GM06990 (cell line): ENCODE data around the gene PCCA.

Source experiments
- DNase-seq: peaks from one replicate; pipeline ENCODE4 v3.0.0-alpha.2; 2011; ENCODE audit not compliant: insufficient read length; ENCODE audit errors: extremely low read depth
- H3K27me3 ChIP-seq: replicated peaks from 2 replicates; pipeline ENCODE4 v1.6.0; 2011; ENCODE audit warnings: low read length; ENCODE audit not compliant: control insufficient read depth, insufficient read depth
- H3K36me3 ChIP-seq: 2 replicates; pipeline ENCODE4 v1.5.1; 2011; ENCODE audit warnings: low read length; ENCODE audit not compliant: control insufficient read depth, insufficient read depth
- H3K4me3 ChIP-seq: replicated peaks from 2 replicates; pipeline ENCODE4 v1.5.1; 2011; ENCODE audit warnings: low read depth, mild to moderate bottlenecking, control low read depth, low read length
- TF ChIP-seq, protein P1 (sequence below): IDR thresholded peaks from 2 replicates; pipeline ENCODE4 v1.5.1; 2011; ENCODE audit warnings: low read length, control low read depth, mild to moderate bottlenecking, inconsistent platforms; ENCODE audit not compliant: insufficient read depth, poor library complexity, severe bottlenecking

PCCA gene

DNA sequence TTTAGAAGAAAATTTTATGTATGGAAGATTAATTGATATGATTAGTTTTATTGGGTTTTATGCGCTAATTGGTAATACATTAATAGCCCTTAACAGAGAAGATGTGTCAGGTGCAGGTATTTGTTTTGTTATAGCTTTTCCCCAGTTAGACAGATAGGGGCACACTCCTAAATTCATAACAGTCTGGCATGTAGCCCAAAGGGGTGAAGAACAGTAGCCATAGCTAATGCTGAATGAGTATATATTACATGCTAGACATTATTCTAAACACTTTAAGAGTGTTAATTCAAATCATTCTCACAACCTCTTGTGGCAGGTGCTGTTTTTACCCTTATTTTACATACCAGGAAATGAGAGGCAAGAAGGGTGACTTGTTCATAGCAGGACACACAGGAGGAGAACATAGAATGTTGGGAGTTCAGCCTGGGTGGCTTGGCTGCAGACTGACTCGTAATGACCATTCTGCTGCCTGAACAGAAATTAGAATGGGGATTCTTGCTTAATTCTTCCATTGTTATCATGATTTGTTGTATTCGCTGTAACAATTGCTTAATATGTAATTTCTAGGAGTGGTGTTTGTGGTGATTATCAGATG lies 20.1 kb downstream of the PCCA start:
- DNase-seq, result no peak
- no peaks in the 10 kb centered on the region for H3K27me3 ChIP-seq
- no peaks in the 10 kb centered on the region for H3K36me3 ChIP-seq
- TF ChIP-seq, protein P1, sequence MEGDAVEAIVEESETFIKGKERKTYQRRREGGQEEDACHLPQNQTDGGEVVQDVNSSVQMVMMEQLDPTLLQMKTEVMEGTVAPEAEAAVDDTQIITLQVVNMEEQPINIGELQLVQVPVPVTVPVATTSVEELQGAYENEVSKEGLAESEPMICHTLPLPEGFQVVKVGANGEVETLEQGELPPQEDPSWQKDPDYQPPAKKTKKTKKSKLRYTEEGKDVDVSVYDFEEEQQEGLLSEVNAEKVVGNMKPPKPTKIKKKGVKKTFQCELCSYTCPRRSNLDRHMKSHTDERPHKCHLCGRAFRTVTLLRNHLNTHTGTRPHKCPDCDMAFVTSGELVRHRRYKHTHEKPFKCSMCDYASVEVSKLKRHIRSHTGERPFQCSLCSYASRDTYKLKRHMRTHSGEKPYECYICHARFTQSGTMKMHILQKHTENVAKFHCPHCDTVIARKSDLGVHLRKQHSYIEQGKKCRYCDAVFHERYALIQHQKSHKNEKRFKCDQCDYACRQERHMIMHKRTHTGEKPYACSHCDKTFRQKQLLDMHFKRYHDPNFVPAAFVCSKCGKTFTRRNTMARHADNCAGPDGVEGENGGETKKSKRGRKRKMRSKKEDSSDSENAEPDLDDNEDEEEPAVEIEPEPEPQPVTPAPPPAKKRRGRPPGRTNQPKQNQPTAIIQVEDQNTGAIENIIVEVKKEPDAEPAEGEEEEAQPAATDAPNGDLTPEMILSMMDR, result no peak
- no peak overlapping the region for H3K4me3 ChIP-seq

DNA sequence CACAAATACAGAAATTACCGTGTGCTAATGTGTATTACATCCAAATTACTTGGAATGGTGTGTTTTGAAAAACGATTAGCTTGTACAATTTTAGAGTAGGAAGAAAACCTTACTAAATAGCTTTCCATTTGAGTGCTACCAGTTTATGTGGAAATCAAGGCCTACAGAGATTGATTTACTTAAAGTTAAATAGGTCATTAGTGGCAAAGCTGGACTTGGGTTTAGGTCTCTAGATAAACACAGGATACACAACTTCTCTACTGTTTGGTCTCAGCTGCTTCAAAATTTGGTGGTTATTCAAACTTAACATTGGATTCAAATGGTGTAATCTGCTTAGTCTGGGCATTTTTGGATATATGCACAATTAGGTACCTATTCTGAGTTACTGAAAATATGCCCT lies 21.4 kb downstream of the PCCA start:
- DNase-seq, result no peak
- TF ChIP-seq, protein P1, result no peak
- H3K4me3 ChIP-seq, result no peak overlapping the region
- H3K27me3 ChIP-seq, result no peaks in the 10 kb centered on the region
- no peaks in the 10 kb centered on the region for H3K36me3 ChIP-seq

DNA sequence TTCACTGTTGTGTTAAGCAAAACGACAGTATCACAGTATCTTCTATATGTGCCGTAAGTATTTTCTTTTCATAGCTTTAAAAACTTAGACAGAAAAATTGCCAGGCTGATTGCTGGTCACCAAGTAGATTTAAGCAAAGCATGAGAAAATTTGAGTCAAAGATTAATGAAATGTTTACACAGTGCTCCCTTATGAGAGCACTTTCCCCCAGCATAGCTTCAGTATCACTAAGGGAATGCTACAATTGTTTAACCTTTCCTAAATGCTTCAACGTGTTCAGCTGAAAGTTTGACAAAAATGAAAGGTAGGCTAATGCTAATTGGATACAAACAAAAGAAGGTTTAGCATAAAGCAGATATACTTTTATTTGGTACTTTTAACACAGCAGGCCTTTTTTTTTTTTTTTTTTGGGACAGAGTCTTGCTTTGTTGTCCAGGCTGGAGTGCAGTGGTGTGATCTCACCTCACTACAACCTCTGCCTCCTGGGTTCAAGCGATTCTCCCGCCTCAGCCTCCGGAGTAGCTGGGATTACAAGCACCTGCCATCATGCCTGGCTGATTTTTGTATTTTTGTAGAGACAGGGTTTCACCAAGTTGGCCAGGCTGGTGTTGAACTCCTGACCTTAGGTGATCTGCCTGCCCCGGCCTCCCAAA lies 23.4 kb downstream of the PCCA start:
- DNase-seq, result no peak
- TF ChIP-seq, protein P1, result no peak

DNA sequence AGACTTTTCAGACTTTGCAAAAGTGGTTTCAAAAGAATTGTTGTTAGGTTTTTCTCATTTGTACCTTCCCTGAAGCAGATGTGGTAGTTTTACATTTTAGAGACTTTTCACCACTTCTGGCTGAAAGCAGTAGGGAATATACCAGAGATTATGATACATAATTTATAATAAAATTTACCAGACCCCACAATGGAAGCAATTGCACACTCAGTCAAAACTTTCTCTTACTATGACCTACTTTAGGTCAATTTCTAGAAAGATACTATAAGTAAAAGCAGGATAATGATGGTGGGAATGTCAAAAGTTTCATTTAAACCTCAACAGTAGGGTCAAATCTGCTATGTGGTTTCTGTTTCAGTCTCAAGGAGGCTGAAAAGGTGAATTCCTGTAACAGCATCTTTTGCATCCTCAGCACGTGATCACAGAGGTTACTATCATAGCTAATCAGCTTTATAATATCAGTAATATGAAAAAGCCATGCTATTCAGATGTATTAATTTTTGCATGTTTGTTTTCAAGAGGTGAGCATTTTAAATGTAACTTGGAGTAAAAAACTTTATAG lies 26.9 kb downstream of the PCCA start:
- TF ChIP-seq, protein P1, result no peak
- DNase-seq, result no peak
- Histone ChIP-seq H3K27me3 (no peaks in the 10 kb centered on the region), H3K4me3 (no peak overlapping the region), H3K36me3 (no peaks in the 10 kb centered on the region; the same call in 1 of the 2 replicates)

More for the DNA sequence above, 23.4 kb downstream of the PCCA start:
- H3K36me3 ChIP-seq, result no peaks in the 10 kb centered on the region
- no peaks in the 10 kb centered on the region for H3K27me3 ChIP-seq
- H3K4me3 ChIP-seq, result no peak overlapping the region

DNA sequence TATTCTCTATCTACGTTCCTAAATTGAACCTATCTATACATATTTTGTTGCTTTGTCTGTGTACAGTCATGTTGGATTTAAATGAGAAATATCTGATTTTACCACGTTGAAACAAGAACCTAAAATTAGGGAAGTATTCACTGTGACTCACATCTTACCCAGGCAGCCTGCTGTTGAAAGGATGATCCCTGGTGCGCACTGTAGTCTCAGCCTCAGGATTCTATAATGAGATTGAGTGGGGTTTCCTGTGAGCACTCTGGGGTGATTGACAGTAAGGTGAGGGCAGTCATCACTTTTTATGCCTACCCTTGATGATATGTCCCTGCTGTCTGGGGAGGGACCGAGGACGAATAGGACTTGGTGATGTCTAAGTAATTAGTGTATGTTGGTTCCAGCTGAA lies 35.4 kb downstream of the PCCA start:
- no peak for DNase-seq
- no peaks in the 10 kb centered on the region; the same call in 1 of the 2 replicates for H3K36me3 ChIP-seq
- H3K27me3 ChIP-seq, result no peaks in the 10 kb centered on the region
- H3K4me3 ChIP-seq, result no peak overlapping the region
- TF ChIP-seq, protein P1, result no peak
